ENCODE data around the gene RGMA.

The RGMA gene

DNA sequence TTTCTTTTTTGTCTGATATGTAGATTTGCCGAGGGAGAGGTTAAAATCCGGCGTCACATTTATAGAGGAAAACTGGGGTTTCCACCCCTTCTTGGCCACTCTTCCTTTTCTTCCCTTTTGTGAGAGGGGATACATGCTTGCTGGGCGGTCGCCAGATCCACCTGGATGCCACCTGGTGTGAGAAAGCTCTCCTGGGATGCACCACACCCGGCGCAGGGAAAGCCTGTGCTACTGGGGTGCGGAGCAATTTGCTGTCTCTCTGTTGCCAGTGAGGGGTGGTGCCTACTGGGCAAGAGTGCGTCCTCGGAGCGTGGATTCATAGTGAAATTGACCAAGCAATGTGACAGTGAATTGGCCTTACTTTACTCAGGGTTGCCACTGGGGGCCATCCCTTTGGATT lies 2.5 kb upstream of the RGMA start:
- no peak for DNase-seq

DNA sequence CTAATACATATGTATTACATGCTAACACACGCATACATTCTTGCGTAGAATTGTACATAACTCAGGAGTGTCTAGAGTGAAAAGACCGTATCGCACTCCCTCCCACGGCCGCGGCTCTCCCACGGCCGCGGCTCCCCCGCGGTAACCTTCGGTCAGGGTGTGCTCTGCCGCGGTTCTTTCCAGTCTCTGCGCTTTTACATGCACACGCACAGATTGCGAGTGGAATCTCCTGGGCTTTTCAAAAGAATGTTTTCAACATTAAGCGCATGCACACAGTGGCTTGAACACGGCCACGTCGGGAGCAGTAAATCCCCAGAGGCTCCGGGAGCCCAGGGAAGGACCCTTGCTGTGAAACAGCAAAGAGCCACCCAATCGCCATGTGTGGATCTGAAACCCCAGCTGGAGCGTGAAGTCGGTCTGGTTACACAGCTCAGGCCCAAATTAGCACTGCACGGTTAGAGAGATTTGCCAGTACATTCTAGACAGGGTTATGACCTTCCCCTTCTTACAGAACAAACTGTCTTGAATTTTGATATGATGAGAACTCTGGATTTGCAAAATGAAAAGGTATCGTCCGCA lies 805 bp upstream of the RGMA start:
- no peak for DNase-seq

GRCh38 chr15:93088200-93088980 lies 621 bp downstream of the RGMA start:
- no peak for DNase-seq

DNA sequence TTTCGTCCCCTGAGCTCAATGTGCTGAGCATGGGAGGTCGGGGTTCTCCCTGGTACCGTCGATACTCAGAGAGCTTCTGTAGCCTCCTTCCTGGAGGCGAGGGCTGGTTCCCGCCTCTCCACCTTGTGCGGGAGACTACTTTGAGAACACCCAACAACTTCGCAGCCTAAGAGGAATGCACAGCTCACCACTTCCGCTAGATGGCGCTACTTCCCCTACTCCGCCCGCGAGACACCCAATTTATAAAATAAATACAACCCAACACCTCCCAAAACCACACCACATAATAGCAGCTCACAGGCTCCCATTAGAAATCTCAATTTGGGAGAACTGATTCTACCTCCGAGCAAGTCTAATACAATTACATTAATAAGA lies 1.2 kb downstream of the RGMA start:
- peak; percentile 53 for DNase-seq

GRCh38 chr15:93086791-93087190 lies 2.2 kb downstream of the RGMA start:
- DNase-seq: no peak

DNA sequence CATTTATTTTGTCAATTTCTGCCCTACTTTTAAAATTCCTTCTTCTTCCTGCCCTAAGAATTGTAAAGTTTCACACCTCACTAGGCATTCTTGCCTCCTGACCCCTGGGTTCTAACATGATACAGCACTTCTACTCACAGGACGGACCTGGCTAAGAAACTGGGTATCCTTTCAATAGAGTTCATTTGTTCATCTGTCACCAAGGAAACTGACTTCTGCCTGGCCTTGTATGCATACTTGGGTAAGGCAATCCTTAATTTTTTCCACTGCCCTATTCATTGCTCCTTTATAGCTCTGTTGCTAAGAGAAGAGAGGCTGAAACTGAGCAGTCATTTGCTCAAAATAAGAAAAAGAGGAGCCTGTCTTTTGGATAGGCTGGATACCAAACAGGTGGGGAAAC lies 3.3 kb downstream of the RGMA start:
- no peak for DNase-seq

GRCh38 chr15:93082861-93083260 lies 6.2 kb downstream of the RGMA start:
- no peak for DNase-seq

GRCh38 chr15:93081399-93081798 lies 7.6 kb downstream of the RGMA start:
- DNase-seq: no peak

- no peak for DNase-seq
Measured at GRCh38 chr15:93080451-93080850, 8.6 kb downstream of the RGMA start.

- no peak for DNase-seq
Measured at GRCh38 chr15:93076875-93077274, 12.1 kb downstream of the RGMA start.

- DNase-seq: no peak
Measured at GRCh38 chr15:93076217-93076616, 12.8 kb downstream of the RGMA start.

- no peak for DNase-seq
Measured at GRCh38 chr15:93074599-93074998, 14.4 kb downstream of the RGMA start.

- DNase-seq: no peak
Measured at GRCh38 chr15:93073465-93073952, 15.5 kb downstream of the RGMA start.

DNA sequence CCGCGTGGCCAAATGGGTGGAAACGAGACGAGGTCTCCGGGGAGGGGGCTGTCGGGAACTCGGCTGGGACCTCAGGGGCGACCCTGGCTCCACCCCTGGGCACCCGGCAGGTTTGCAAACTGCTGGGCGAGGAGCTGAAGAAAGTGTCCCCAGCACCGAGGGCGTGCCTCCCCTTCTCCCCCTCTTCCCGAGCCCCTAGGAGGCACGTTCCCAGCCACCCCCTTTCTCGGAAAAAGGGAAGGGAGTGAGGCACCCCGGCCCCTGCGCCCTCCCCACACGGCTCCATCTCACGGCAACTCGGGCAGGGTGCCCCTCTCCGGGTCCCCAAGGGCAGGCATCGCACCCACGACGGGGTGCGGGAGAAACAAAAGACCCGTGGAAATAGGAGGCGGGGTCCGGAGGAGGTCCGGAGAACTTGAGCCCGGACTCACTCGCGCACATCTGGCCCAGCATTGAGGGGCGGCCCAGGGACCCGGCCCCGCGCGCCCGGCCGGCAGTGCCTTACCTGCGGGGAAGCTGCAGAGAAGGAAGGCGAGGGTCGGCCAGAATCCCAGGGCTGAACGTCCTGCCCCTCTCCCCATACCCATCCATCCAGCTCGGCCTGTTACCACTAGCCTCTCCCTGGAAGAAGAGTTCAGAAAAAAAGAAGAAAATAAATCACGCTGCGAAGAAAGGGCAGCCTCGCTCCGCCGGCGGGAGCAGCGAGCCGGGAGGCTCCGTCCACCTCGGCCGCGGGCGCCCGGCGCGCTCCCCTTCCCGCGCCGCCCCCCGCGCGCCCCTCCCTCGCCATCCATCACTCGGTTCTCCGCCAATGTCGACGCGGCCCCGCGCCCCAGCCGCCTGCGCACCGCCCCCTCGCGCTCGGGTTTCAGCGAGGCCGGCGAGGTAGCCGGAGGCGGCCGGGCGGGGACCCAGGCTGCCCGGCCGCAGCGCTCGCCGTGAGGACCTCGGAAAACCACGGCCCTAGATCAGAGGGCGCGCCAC lies 16.3 kb downstream of the RGMA start:
- DNase-seq: no peak

- DNase-seq: no peak
Measured at GRCh38 chr15:93072011-93072410, 17.0 kb downstream of the RGMA start.

- DNase-seq: no peak
Measured at GRCh38 chr15:93071469-93071936, 17.5 kb downstream of the RGMA start.

- DNase-seq: no peak
Measured at GRCh38 chr15:93070551-93071296, 18.3 kb downstream of the RGMA start.

DNA sequence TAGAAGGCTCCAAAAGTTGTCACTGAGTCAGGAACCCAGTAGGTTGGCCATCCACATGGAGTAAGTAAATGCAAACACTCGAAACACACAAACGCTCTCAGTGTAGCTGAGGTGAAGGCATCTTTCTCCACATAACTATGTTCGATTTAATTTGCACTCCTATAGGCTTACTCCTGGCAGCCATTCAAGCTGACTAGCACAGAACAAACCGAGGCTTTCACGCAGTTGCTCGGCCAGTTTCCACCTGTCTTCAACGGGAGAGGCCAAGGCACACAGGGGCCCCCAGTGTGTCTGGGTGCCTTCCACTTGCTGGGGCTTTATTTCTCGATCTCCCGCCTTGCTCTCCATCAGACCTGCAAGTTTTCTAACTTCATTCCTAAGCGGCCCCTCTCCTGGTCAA lies 18.9 kb downstream of the RGMA start:
- no peak for DNase-seq

DNA sequence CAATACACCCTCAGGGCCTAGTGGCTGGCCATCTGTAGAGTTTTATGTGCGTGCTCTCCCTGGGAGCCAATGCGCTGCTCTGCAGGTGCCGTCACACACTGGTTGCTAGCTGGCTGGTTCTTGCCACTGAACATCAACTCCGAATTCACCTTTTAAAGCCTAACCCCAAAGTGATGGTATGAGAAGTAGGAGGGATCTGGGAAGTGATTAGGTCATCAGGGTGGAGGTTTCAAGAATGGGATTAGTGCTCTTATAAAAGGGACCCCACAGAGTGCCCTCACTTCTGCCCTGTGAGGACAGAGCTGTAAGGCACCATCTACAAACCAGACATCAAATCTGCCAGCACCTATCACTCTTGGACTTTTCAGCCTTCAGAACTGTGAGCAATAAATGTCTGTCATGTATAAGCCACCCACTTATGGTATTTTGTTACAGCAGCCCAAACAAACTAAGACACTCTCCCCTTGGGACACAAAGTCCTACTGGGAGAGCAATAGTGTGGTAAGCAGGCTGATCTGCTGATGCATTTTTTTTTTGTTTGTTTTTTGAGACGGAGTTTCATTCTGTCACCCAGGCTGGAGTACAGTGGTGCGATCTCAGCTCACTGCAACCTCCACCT lies 20.3 kb downstream of the RGMA start:
- no peak for DNase-seq

- no peak for DNase-seq
Measured at GRCh38 chr15:93067649-93068085, 21.3 kb downstream of the RGMA start.

GRCh38 chr15:93066834-93067648 lies 22.0 kb downstream of the RGMA start:
- no peak for DNase-seq

Data from NCI-H1694 treated with DMSO at 0.1 percent for 48 hours (cell line).